CD14-positive monocyte (primary cell): ENCODE results near the gene FAAP100. TPM values are rescaled to one million over a fixed set of nuclear protein-coding genes. Genes with fewer than 3 reads are reported as not detected.

Source experiments
- DNase-seq, 3 donors: peaks; one replicate each; pipeline ENCODE4 v3.0.0-alpha.2; 2011 to 2022
- H2AFZ ChIP-seq: 2 replicates; pipeline ENCODE4 v1.6.0; 2012; ENCODE audit warnings: mild to moderate bottlenecking, low read depth, low read length, inconsistent platforms; ENCODE audit not compliant: insufficient read depth, poor library complexity, severe bottlenecking
- H3K27ac ChIP-seq, 2 donors: 1 replicate in 1 of 2; 2 replicates in 1 of 2; pipeline ENCODE4 v1.5.1; 2012 to 2013; ENCODE audit warnings: low read length in 2 of 2, control low read depth in 1 of 2, inconsistent platforms in 1 of 2, low read depth in 1 of 2, mild to moderate bottlenecking in 1 of 2
- H3K27me3 ChIP-seq, 2 donors: one replicate each; pipeline versions ENCODE4 v1.6.0 to v1.6.1; 2011 to 2013; ENCODE audit warnings: low read length in 2 of 2; ENCODE audit not compliant: control insufficient read depth in 2 of 2, insufficient read depth in 2 of 2
- H3K36me3 ChIP-seq, 2 donors: replicated peaks in 1 of 2; 1 replicate in 1 of 2; 2 replicates in 1 of 2; pipeline versions ENCODE4 v1.5.1 to v1.6.1; 2012 to 2013; ENCODE audit warnings: low read length in 2 of 2, control low read depth in 1 of 2, inconsistent platforms in 1 of 2, mild to moderate bottlenecking in 1 of 2; ENCODE audit not compliant: insufficient read depth in 2 of 2, control insufficient read depth in 1 of 2
- H3K4me1 ChIP-seq, 2 donors: 1 replicate in 1 of 2; 2 replicates in 1 of 2; pipeline versions ENCODE4 v1.5.1 to v1.6.1; 2012 to 2013; ENCODE audit warnings: low read length in 2 of 2, control low read depth in 1 of 2, inconsistent platforms in 1 of 2, mild to moderate bottlenecking in 1 of 2, moderate library complexity in 1 of 2; ENCODE audit not compliant: insufficient read depth in 2 of 2, control insufficient read depth in 1 of 2
- H3K4me2 ChIP-seq: replicated peaks from 2 replicates; pipeline ENCODE3; 2012; ENCODE audit warnings: low read length, moderate library complexity, mild to moderate bottlenecking; ENCODE audit not compliant: poor library complexity, severe bottlenecking; ENCODE audit errors: extremely low read depth
- H3K4me3 ChIP-seq, 3 experiments: fragments of 200-600 bp in 1 of 3; sonication (generic) in 1 of 3; replicated peaks in 1 of 3; 1 replicate in 2 of 3; 2 replicates in 1 of 3; pipeline ENCODE4 v1.5.1; 2011 to 2013; ENCODE audit warnings: low read length in 3 of 3, mild to moderate bottlenecking in 3 of 3, control low read depth in 2 of 3, low read depth in 2 of 3, inconsistent platforms in 1 of 3, moderate library complexity in 1 of 3
- H3K79me2 ChIP-seq: 2 replicates; pipeline ENCODE4 v1.6.0; 2012; ENCODE audit warnings: mild to moderate bottlenecking, control low read depth, inconsistent platforms, low read length, moderate library complexity; ENCODE audit not compliant: insufficient read depth
- H3K9ac ChIP-seq: 2 replicates; pipeline ENCODE4 v1.6.0; 2017; ENCODE audit warnings: low read length, mild to moderate bottlenecking; ENCODE audit not compliant: insufficient read depth, poor library complexity, severe bottlenecking
- H3K9me3 ChIP-seq, 2 donors: replicated peaks in 1 of 2; 1 replicate in 1 of 2; 2 replicates in 1 of 2; pipeline versions ENCODE4 v1.5.1 to v1.6.1; 2012 to 2013; ENCODE audit warnings: low read length in 2 of 2, control low read depth in 1 of 2; ENCODE audit not compliant: control insufficient read depth in 1 of 2, insufficient read depth in 1 of 2
- H4K20me1 ChIP-seq: 2 replicates; pipeline ENCODE4 v1.6.0; 2012; ENCODE audit warnings: mild to moderate bottlenecking, low read length, control low read depth, moderate library complexity; ENCODE audit not compliant: insufficient read depth
- H3K27ac Mint-ChIP-seq, 7 donors: one replicate each; pipeline ENCODE4 v1.8.0; 2020; ENCODE audit warnings: mild to moderate bottlenecking in 7 of 7, mixed read lengths in 7 of 7, moderate library complexity in 6 of 7, inconsistent platforms in 2 of 7
- H3K27me3 Mint-ChIP-seq, 3 donors: one replicate each; pipeline ENCODE4 v1.8.0; 2021 to 2022; ENCODE audit warnings: low read depth in 3 of 3, mild to moderate bottlenecking in 3 of 3, mixed read lengths in 3 of 3, moderate library complexity in 3 of 3, inconsistent platforms in 1 of 3
- H3K36me3 Mint-ChIP-seq, 2 donors: one replicate each; pipeline ENCODE4 v1.8.0; 2020; ENCODE audit warnings: mixed read lengths in 2 of 2, inconsistent platforms in 1 of 2, mild to moderate bottlenecking in 1 of 2
- H3K4me1 Mint-ChIP-seq: one replicate; pipeline ENCODE4 v1.8.0; 2020; ENCODE audit warnings: mild to moderate bottlenecking, mixed read lengths
- H3K4me3 Mint-ChIP-seq, 2 donors: one replicate each; pipeline ENCODE4 v1.8.0; 2020; ENCODE audit warnings: mild to moderate bottlenecking in 2 of 2, mixed read lengths in 2 of 2, moderate library complexity in 1 of 2
- H3K9me3 Mint-ChIP-seq, 7 donors: one replicate each; pipeline ENCODE4 v1.8.0; 2020 to 2022; ENCODE audit warnings: mixed read lengths in 7 of 7, mild to moderate bottlenecking in 6 of 7, moderate library complexity in 6 of 7, inconsistent platforms in 2 of 7
- WGBS: methylation state at CpG from one replicate; pipeline ENCODE4 v1.1.5; 2013; ENCODE audit warnings: missing lambda C conversion rate; ENCODE audit not compliant: insufficient coverage; 5-methylcytosine and 5-hydroxymethylcytosine counted together
- intact Hi-C, 2 donors: fragments of 100-400 bp; cut with micrococcal nuclease; formaldehyde crosslinking; loops; one replicate each; pipeline versions ENCODE4 v1.15.0 to v1.15.1; 2023
- polyA plus RNA-seq, 3 donors: library from polyadenylated mRNA; depleted of rRNA in 1 of 3; unstranded in 2 of 3; stranded (reverse) in 1 of 3; fragments of 300-500 nt in 2 of 3; fragments of >200 nt in 1 of 3; fragmentation: Illumina TruSeq in 2 of 3; gene quantifications; 1 replicate in 2 of 3; 2 replicates in 1 of 3; pipeline ENCODE4 v1.2.3, GENCODE V29; 2012 to 2021
- small RNA-seq: library from RNA; depleted of rRNA; stranded (forward); fragments of <200 nt; gene quantifications from one replicate; pipeline ENCODE3, GENCODE V24; 2012; ENCODE audit warnings: low read depth; ENCODE audit not compliant: insufficient read length
- TF ChIP-seq, protein P1 (sequence below): fragments of 200-600 bp; IDR thresholded peaks from one replicate; pipeline ENCODE4 v1.8.0; 2022; ENCODE audit warnings: antibody characterized with exemption, mild to moderate bottlenecking

Gene FAAP100
- polyA plus RNA-seq, 3 donors = 10.3 to 37.6 (median 13.9) TPM

DNA sequence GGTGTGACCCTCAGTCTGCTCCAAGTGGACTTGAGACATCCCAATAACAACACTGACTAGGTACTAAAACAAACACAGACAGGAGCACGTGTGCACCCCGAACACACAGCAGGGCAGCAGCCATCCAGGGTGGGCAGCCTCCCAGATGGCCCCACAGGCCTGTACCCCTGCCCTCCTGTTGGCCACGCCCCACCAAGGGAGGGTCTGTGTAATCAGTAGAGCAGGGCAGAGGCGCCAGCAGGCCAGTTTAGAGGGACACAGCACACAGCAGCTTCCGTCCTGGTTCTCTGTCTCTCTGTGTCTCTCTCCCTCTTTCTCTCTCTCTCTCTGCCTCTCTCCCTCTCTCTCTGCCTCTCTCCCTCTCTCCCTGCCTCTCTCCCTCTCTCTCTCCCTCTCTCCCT, 61.0 kb downstream of the FAAP100 start:
- Histone ChIP-seq H3K4me2 (no peak overlapping the region), H3K9ac (no peak overlapping the region), H2AFZ (no peak overlapping the region), H4K20me1 (no peaks in the 10 kb centered on the region), H3K9me3 (no peaks in the 10 kb centered on the region), H3K4me3 (no peak overlapping the region), H3K4me1 (peaks cover 16 to 25% of the 10 kb centered on the region in 2 donors), H3K79me2 (no peaks in the 10 kb centered on the region), H3K36me3 (no peaks in the 10 kb centered on the region), H3K27ac (no peak overlapping the region), H3K27me3 (peaks cover 0 to 15% of the 10 kb centered on the region in 2 donors)
- peaks cover 22 to 47% (median 27%) of the 10 kb centered on the region in 3 donors for H3K27me3 Mint-ChIP-seq
- TF ChIP-seq, protein P1, sequence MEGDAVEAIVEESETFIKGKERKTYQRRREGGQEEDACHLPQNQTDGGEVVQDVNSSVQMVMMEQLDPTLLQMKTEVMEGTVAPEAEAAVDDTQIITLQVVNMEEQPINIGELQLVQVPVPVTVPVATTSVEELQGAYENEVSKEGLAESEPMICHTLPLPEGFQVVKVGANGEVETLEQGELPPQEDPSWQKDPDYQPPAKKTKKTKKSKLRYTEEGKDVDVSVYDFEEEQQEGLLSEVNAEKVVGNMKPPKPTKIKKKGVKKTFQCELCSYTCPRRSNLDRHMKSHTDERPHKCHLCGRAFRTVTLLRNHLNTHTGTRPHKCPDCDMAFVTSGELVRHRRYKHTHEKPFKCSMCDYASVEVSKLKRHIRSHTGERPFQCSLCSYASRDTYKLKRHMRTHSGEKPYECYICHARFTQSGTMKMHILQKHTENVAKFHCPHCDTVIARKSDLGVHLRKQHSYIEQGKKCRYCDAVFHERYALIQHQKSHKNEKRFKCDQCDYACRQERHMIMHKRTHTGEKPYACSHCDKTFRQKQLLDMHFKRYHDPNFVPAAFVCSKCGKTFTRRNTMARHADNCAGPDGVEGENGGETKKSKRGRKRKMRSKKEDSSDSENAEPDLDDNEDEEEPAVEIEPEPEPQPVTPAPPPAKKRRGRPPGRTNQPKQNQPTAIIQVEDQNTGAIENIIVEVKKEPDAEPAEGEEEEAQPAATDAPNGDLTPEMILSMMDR = no peak
- intact Hi-C loops = no loop called here
- WGBS = 86% methylated on average over 4 of the region's 5 CpGs
- no peak overlapping the region for H3K27ac Mint-ChIP-seq
- DNase-seq = no peak
- peaks cover 0 to 2% (median 0%) of the 10 kb centered on the region in 7 donors for H3K9me3 Mint-ChIP-seq
- peaks cover 19% of the 10 kb centered on the region for H3K4me1 Mint-ChIP-seq
- no peak overlapping the region for H3K4me3 Mint-ChIP-seq
- H3K36me3 Mint-ChIP-seq = no peaks in the 10 kb centered on the region

DNA sequence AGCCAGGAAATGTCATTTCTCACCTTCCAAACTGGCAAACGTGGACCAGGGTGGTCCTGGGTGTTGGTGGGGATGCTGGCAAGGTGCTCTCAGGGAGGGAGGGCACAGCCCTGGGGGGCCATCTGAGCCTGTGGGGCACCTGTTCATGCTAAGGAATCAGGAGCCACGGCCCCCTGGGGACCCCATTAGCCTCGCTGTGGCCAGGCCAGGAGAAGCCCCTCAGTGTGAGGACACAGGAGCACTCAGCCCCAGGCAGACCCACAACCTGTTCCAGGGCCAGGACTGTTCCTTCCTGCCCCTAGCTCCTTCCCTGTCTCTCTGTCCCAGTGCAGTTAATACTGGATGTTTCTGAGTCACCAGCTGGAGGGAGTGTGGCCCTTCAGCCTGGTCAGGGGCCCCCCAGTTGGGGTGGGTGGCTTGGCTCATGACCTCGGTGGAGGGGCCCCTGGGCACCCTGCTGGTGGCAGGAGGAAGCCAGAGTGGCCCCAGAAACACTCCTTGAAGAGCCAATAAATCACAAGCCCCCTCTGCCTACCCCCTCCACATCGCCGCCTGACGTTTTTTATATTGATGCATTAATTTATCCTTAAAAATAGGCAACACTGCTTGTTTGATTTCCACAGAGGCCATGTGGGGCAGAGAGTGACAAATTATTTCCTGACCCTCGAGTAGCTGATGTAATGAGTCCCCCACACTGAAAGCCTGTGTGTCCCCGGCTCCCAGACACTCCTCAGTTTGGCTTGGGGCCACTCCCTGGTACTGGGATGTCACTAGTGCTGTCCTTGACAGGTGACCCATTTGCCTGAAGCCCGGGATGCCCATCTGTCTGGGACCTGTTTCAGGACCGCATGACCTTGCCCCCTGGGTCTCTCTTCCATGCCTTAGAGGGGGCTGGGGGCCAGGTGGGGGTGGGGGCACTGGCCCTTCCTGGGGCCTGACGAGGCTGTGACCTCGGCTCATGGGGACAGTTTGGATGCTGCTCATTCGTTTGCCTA, 61.9 kb downstream of the FAAP100 start:
- no peaks in the 10 kb centered on the region for H3K9me3 ChIP-seq
- TF ChIP-seq, protein P1 = no peak
- Mint-ChIP-seq H3K4me1 (peaks cover 23% of the 10 kb centered on the region), H3K4me3 (peak overlapping the region in 1 of 2 donors; percentile 16), H3K27ac (no peak overlapping the region), H3K36me3 (no peaks in the 10 kb centered on the region), H3K9me3 (peaks cover 0 to 2% (median 0%) of the 10 kb centered on the region in 7 donors), H3K27me3 (peaks cover 21 to 43% (median 27%) of the 10 kb centered on the region in 3 donors)
- H3K9ac ChIP-seq = no peak overlapping the region
- peaks cover 0 to 14% of the 10 kb centered on the region in 2 donors for H3K27me3 ChIP-seq
- H4K20me1 ChIP-seq = no peaks in the 10 kb centered on the region
- WGBS = 71% methylated on average over 7 of the region's 14 CpGs
- H3K4me1 ChIP-seq = peaks cover 20 to 29% of the 10 kb centered on the region in 2 donors
- H2AFZ ChIP-seq = no peak overlapping the region
- no peak overlapping the region for H3K27ac ChIP-seq
- intact Hi-C loops = loop anchor here in 1 of 2 donors (10.0 kb wide), 1 partner anchor 205 kb away; no protein-coding TSS in a partner anchor
- no peak overlapping the region for H3K4me3 ChIP-seq
- H3K4me2 ChIP-seq = no peak overlapping the region
- no peaks in the 10 kb centered on the region for H3K79me2 ChIP-seq
- DNase-seq = no peak
- no peaks in the 10 kb centered on the region for H3K36me3 ChIP-seq

Small RNA genes within 50 kb of the gene (small RNA-seq; reads per million reads assigned to genes)
- gene RF00019 = not detected

Other genes with a start within 250 kb of the FAAP100 start
- gene BAHCC1, start 156.9 kb downstream of the FAAP100 start, polyA plus RNA-seq = 1 to 10 TPM in 1 of 3 donors, under 1 TPM in 2; 0.11 to 8.8 (median 0.27) TPM
- gene ACTG1, start 39.6 kb downstream of the FAAP100 start, polyA plus RNA-seq = 1,000 to 10,000 TPM; 1,133 to 3,195 (median 1,620) TPM
- under 1 TPM in 1 of 3 donors, not detected in 2; 0.07 TPM for gene FSCN2, start 24.0 kb downstream of the FAAP100 start, polyA plus RNA-seq
- 100 to 1,000 TPM in 2 of 3 donors, 10 to 100 TPM in 1; 92.1 to 112 (median 106) TPM for gene NPLOC4, start 84.8 kb upstream of the FAAP100 start, polyA plus RNA-seq
- gene TSPAN10, start 84.8 kb upstream of the FAAP100 start, polyA plus RNA-seq = not detected
- 10 to 100 TPM in 2 of 3 donors, 1 to 10 TPM in 1; 8.9 to 12.0 (median 11.5) TPM for gene PDE6G, start 104.2 kb upstream of the FAAP100 start, polyA plus RNA-seq
- gene OXLD1, start 114.3 kb upstream of the FAAP100 start, polyA plus RNA-seq = 10 to 100 TPM; 46.0 to 61.1 (median 51.8) TPM
- 1 to 10 TPM; 2.4 to 8.8 (median 3.6) TPM for gene CCDC137, start 114.4 kb upstream of the FAAP100 start, polyA plus RNA-seq
- gene ARL16, start 131.4 kb upstream of the FAAP100 start, polyA plus RNA-seq = 10 to 100 TPM; 17.6 to 43.0 (median 28.7) TPM
- 100 to 1,000 TPM in 1 of 3 donors, 10 to 100 TPM in 2; 19.3 to 200 (median 28.0) TPM for gene HGS, start 131.7 kb upstream of the FAAP100 start, polyA plus RNA-seq
- gene MRPL12, start 151.0 kb upstream of the FAAP100 start, polyA plus RNA-seq = 10 to 100 TPM; 21.2 to 57.0 (median 38.3) TPM
- 1 to 10 TPM; 1.8 to 2.3 (median 1.9) TPM for gene SLC25A10, start 159.9 kb upstream of the FAAP100 start, polyA plus RNA-seq